Frontal cortex (tissue), 1 donor: Measurements from ENCODE around the gene RETNLB. TPM values are rescaled to one million over a fixed set of nuclear protein-coding genes. Genes with fewer than 3 reads are reported as not detected.

Experiments used
- small RNA-seq: library from RNA; depleted of rRNA; stranded (forward); fragments of <200 nt; gene quantifications from one replicate; pipeline ENCODE3, GENCODE V24; 2014
- total RNA-seq: library from RNA; depleted of rRNA; stranded (reverse); fragments of >200 nt; gene quantifications from one replicate; pipeline ENCODE4 v1.2.3, GENCODE V29; 2014

RETNLB gene
- total RNA-seq, 1 donor from 2014 or later = not detected

Small RNA genes lying within 50 kb of the gene (small RNA-seq; reads per million reads assigned to genes)
- not detected for gene AC092185.1

Other genes with a start within 250 kb of the RETNLB start
- gene MYH15, start 246.8 kb downstream of the RETNLB start, total RNA-seq = 0.41 TPM
- 26.1 TPM for gene CIP2A, start 168.0 kb downstream of the RETNLB start, total RNA-seq
- gene DZIP3, start 167.7 kb downstream of the RETNLB start, total RNA-seq = 51.8 TPM
- not detected for gene TRAT1, start 65.4 kb upstream of the RETNLB start, total RNA-seq
- gene GUCA1C, start 196.5 kb upstream of the RETNLB start, total RNA-seq = not detected